GM04504 (cell line): ENCODE measurements around the gene CACYBP.

Experiments used
- DNase-seq: peaks from one replicate; pipeline ENCODE4 v3.0.0-alpha.2; 2012; ENCODE audit warnings: low read depth

The CACYBP gene, protein sequence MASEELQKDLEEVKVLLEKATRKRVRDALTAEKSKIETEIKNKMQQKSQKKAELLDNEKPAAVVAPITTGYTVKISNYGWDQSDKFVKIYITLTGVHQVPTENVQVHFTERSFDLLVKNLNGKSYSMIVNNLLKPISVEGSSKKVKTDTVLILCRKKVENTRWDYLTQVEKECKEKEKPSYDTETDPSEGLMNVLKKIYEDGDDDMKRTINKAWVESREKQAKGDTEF

DNA sequence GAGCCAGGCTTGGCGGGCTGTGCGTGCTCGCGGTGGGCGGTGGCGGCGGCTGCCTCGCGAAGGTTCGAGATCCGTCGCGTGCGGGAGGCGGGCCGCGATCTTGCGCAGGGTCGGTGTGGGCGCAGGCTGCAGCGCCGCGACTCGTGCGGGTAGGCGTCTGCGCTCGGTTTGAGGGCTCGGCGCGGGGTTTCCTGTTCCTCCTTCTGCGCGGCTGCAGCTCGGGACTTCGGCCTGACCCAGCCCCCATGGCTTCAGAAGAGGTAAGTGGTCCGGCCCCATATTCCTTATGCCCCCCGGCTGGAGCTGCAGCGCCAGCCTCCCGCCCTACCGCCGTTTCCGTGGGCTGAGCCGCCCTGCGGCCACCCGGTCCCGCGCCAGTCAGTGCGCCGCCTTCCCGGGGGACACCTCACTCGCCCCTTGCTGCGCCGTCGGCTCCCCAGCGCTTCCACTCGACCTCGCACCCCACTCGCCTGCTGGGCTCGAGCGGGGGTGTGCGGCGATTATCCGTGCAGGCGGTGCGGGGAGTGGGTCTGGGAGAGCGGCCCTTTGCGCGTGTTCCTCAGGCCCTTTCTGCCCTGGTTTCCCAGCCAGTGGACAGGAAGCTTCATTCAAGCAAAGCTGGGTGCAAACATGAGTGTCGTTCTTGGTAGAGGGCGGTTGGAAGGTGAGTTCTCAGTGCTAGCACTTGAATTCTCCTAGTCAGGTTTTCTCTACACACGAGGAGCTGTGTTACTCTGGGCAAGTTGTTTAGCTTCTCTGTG is at the start of gene CACYBP:
Gene CACYBP, plus strand, starts transcription at position 12 of the 761 bp plus-strand sequence. Its CDS starts 234 bp downstream, at position 246.
- no peak for DNase-seq

DNA sequence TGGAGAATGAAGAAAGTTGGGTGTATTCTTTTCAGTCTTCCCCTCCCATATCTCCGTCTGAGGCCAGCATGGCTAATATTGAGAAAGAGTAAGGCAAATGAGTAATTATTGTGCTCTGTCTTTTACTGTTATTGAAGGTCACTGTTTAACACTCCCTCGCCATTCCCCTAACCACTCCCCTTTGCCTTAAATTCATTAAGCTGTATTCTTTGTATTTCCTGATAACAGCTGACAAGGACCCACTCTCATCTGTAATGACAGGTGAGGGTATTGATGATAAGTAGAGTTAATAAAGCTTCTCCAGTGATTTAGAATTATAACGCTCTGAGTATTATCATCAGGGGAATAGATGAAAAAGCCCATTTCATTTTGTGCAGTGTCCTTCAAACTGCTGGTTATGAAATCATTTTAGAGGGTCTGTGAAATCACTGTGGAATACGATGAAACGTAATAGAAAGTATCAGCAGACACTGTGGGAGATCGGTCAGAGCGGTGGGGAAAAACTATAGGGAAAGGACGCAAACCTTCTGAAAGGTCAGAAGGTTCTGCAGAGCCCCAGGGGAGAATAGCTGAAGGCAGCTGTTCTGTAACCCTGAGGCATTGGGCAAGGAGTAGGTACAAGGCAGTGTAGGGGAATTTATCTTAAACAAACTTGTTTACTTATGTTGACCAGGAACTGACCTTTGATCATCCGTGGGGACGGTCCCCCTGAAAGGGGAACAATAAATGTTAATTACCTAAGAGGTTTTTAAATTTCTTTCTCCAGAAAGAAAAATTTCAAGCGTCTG is 46.3 kb upstream of the CACYBP start:
- DNase-seq: no peak

DNA sequence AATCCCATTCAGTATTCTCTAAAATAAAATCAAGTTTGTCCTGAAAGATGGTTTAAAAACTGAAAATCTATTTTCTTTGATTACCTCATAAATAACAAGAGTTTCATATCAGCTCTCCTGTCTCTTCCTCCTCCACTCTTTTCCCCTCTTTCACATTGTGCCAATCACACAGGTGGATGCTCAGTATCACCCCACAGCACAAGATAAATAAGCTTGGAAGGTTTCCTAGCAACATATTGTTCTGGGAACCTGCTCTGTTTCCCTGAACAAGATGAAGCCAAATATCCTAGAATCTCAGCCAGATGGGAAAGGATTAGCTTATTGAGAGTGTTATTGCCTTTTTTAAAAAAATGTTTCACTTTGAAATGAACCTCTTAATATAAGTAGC is 45.7 kb upstream of the CACYBP start:
- DNase-seq: no peak

DNA sequence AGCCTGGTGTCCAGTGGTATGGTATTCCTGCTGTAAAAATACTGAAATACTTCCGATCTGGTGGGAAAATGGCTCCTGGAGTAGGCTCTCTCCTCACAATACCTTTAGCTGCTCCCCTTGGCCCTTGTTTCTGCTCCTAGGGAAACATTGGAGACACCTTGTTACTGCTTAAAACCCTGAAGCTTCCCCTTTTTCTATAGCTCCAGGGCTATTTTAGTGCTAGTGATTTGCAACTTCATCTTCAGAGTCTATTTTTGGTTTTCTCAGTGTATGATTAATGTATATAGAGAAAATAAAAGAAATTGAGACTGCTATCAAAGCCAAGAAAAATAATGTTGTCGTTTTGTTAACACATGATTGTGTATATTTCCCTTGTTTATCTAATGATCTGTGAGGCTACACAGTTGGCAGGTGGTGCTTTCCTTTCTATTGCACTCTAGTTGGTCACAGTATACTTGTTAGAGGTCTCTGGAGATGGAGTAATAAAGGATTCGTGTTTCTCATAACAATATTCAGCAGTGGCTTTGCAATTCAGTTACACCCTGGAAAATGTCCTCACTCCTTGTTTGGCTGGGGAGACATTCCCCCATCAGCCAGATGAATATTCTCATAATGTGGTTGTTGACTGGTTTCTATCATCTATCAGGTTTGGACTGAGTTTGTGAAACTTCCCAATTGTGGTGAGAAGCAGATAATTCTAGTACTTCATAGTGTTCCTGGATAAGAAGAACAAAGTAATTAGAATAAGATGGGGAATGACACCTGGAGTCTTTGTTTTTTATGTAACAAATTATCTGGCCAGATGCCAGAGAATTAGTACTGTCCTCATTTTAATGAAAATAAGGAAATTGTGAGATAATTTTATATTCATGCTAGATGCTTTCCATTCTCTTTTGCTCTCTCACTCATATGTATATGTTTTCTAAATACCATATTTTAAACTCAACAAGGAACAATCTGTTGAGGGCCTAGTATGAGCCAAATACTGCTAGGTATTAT is 44.8 kb upstream of the CACYBP start:
- DNase-seq: no peak

DNA sequence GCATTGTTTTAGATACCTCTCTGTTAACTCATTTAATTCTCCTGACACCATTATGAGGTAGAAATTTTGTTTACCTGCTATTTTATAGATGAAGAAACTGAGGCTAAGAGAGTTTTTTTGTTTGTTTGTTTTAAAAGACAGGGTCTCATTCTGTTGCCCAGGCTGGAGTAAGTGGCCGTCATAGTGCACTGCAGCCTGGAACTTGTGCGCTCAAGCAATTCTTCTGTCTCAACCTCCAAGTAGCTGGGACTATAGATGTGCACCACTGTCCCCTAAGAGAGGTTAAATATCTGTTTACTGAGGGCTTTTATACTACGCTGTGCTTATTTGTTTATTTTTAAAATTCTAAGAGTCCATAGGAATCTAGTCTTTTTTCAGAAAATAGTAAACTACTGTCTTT is 43.7 kb upstream of the CACYBP start:
- no peak for DNase-seq

DNA sequence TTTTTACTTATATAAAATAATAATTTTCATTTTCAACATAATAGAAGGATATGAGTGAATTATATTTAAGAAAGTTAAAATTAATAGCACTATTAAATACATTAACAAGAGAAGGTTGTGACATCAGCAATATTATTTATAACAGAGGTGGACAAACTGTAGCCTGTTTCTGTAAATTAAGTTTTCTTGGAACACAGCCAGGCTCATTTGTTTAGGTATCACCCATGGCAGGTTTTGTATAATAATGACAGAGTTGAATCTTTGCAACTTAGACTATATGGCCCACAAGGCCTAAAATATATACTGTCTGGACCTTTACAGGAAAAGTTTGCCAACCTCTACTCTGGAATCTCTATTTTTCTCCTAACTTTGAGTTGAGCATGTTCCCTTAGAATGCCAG is 42.8 kb upstream of the CACYBP start:
- no peak for DNase-seq

DNA sequence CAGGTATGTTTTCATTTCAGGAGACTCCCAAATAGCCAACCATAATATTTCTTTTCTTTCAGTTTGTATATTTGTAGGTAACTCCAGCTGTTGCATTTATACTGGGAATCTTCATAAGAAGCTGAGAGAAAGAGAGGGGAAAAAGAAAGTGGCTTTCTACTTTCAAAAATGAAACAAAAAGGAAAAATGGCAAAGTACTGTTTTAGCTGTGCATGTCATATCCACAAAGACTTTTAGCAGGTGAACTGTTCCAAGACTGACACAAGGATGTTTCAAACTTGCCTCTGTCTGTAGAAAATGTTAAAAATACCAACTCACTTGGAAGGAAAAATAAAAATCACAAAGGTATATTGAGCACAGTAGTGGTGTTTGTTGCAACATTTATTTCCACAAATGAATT is 41.9 kb upstream of the CACYBP start:
- no peak for DNase-seq

DNA sequence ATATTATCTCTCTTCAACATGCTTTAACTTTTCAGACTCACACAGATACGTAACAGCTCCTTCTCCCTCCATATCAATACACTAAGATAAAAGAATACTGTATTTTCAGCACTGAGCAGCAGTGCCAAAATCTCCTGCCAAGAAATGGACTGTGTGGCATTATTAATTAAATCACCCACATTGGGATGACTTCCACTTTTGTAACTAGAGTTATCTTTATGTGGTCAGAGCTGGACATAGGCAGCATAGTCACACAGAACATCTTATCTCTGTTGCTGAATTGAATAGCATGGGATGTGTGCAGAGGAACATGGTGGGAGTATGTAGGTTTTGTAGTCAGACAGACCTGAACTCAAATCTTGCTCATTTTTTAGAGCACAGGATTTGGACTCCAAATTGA is 41.4 kb upstream of the CACYBP start:
- DNase-seq: no peak

DNA sequence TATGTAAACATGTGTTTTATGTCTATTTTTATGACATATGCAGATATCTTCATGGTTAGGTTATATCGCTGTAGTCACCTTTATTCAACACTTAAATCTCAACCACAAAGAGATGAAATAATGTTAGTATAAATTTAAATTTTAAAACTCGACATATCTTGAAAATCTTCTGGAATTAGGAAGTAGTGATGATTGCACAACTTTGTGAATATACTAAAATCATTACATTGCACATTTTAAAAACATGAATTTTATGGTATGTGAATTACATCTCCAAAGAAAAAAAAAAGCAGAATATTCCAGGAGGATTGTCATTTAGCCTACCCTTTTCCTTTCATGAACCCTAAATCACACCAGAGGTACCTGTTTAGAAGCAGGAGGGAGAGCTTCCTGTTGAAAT is 39.4 kb upstream of the CACYBP start:
- no peak for DNase-seq

DNA sequence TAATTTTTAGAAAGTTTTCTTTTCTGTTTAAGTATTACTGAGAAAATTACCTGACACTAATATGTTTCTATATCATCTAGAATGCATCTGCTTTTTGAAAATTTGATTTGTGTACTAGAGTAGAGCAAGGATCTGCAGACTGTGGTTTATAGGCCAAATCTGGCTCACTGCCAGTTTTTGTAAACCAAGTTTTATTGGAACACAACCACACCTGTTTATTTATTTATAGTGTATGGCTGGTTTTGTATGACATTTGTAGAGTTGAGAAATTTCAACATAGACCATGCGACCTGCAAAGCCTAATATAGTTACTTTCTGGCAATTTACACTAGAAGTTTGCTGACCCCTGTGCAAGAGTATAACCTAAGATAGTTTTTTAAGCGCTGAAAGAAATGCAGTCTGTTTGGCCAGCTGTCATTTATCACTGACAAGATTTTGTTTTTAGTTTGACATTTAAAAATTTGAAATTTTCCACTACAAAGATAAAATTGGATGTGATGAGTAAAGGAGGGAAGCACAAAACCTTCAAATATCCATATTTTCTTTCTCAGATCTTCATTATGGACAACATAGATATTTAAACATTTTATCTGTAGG is 36.1 kb upstream of the CACYBP start:
- DNase-seq: no peak

DNA sequence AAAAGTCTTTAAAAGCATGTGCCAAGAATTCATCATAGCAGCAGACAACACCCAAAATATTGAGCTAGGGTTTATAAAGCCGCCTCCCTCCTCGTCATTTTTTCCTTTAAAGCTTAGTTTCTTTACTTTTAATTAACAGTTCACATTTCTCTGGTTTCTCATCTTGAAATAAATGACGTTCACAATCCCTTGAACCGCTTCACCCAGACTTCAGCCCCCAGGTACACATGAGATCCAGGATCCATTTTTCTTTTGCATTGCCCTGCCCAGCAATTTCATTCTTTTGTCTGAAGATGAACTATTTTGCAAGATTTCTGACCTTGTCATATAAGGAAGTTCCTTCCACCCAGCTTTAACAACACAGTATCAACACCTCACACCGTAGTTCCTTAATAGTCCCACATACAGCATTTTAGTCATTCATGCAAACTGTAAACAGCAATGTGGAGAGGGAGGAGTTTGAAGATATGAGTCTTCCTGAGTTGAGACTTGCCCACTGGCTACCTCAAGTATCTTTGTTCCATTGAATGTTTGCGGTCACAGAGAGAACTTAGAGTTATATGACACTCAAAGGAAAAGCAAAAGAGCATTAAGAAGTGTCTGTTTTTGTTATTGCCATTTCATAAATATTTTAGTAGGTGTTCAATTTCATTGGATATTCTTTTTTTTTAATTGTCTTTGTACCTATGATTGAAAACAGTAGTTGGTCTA is 35.3 kb upstream of the CACYBP start:
- no peak for DNase-seq

DNA sequence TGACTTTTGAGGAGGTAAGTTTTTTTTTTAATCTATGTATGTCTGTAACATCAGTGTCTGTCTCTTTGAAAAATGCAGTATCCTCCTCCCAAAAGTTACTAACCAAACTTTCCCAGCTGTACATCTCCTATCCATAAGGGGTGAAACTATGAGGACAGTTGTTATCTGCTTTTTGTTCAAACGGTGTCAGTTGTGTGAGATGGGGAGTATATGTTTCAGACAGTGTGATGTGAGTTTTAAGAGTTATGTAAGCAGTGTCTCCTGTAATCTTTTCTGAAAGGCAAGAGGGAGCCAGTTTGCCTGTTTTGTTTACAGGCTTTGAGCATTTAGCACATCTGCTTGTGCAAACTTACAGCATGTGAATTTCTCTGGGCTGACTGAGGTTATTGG is 34.8 kb upstream of the CACYBP start:
- DNase-seq: no peak

DNA sequence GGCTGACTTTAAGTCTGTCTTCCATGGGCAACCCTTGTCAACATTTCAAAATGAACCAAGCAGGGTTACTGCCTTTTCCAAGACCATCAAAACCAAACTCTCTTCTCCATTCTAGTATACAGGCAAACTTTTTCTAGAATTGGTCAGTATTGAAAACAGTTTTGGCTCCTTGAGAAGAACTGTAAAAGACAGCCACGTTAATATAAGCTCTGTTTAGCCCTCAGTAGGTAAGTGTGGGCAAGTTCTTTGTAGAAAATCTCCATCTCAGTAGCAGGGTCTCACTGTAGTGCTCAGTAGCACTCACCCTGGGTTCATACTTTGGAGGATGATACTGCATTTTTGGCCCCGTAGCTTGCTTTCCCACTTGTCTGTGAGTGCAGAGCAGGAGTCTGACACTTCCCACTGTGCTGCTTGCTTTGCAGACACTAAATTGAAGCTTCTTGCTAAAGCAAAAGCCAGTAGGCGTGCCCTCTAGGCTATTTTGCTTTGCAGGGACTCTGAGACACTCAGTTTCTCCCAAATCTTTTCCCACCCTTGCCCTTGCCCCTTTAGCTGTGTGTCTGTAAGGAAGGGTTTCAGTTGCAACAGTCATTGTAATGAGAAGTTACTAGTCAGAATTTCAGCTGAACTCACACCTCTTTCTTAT is 34.3 kb upstream of the CACYBP start:
- DNase-seq: no peak

DNA sequence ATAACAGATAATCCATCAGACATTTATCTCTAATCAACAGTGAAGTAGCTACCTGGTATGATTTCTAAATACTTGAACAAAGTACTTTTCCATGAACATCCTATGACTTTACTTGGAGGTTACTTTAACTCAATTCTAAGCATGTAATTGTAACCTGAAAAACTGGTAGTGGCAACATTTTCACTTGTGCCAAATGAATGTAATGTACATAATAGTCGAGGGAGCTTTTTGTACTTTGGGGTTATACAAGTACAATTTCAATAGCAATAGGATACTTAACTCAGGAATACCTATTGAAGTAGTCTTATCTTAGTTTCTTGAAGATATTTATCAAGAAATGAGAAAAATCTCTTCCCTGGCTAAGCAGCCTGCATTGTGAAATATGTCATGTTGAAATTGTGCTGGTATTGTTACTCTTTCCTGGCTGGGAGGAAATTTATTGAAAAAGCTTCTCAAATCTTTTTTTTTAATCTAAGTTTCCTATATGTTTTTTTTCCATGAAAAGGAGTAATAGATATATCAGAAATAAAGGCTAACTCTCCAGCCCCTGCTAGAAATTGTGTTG is 33.7 kb upstream of the CACYBP start:
- DNase-seq: no peak

DNA sequence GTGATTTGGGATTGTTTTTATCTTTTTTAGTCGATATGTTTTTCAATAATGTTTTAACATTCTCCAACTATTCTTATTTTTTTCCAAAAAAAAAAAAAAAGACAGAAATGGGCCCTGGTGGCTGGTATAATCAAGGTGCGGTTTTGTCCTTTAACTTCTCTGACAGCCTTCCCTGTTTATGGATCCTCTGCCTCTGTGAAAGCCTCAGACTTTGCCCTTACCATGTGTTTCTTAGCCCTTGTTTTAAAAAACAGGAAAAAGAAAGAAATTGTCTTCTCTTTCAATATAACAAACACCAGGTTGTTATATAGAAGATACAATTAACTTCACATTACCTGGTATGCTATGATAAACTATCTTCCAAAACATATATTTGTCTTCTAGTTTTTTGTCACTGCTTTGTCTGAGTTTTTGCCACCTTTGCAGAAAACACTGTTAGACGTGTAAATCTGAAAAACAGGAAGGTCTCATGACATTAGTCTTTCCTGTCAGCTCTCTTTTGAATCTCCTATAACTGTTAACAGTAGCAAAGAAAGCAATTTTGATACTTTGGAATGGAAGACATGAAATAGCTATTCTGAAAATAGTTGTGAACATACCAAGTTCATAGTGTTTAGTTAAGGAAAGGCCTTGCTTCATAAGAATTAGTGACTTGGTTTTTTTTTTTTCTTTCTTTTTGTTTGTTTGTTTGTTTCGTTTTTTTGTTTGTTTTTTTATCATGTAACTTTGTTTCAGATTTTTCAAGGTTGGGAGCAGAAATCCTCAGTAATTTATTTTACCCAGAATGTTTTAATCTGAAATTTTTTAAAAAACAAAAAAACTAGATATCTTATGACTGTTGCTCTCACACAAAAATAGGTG is 31.7 kb upstream of the CACYBP start:
- DNase-seq: no peak

DNA sequence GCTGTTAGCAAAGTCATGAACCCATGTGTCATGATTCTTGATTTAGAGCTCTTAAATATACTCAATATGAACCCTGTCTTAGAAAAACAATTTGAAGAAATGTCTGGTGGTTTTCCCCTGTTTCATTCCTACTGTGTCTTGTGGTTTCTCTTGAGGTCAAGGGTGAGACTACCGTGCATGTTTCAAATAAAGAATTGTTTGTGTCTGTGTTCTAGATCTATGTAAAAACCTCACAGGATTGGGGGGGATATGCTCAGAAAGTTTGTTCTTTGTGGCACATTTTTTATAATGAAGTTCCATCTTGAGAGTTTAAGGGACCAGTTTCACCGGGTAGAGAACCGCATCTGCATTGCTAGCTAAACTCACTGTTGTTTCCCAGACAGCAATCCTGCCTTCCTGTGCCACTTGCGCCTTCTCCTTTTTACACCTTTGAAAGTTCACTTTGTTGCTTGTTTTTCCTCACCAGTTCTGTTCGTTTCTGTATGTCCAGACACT is 30.9 kb upstream of the CACYBP start:
- DNase-seq: no peak

DNA sequence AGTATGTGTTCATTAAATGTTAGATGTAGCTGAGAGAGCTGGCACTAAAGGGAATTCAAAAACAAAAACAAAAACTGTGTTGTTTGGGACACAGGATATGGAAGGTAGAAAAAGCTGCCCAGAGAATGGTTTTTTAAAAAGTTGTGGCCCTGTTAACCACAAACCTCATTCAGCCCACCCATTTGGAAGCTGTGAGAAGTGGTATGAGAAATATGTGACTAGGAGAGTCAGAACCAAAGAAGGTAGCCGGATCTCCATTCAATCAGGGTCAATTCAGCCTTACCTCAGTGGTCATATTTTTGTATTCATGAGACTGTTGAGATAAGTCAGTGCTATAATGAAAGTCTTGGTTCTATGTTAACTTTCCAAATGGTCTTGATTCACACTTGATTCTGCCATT is 29.8 kb upstream of the CACYBP start:
- DNase-seq: no peak

DNA sequence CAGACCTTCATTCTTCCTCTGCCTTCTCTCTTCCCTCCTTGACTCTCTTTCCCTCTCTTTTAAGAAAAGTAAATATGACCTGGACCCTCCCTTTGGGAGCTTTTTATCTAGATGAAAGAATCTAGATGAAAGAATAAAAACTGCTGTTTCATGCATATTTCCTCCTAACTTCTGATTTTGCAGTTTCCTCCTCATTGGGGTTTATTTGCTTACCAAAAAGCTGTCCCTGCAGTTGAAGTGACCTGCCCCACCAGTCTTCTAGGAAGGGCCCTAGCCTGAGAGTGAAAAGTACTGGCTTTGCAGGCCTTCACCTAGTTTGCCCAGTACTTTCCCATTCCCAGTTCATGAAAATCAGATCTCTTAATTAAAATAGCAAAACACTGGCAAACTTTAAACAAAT is 28.3 kb upstream of the CACYBP start:
- DNase-seq: no peak

DNA sequence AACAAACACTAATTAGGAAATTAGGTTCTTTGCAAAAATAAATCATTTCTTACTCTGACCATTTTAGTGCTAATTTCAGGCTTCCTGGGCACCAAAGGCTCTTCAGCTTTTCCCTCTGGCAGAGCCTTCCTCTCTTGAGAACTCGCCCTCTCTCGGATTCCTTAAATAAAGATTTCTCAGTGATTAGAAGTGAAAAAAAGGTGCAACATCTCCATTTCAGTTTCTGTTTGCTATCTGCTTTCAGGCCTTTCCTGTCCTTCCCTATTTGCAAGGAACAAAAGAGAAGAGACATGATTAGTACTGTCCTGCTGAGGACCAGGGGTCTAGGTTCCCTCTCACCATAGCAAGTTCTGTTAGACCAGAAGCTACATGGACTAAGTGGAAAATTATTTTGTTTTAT is 27.8 kb upstream of the CACYBP start:
- DNase-seq: no peak
